Thyroid gland (tissue), 4 donors: ENCODE data around the gene DPYD. TPM values are rescaled to one million over a fixed set of nuclear protein-coding genes. Genes with fewer than 3 reads are reported as not detected.

Experiments
- DNase-seq, 2 donors: peaks; one replicate each; pipeline ENCODE4 v3.0.0-alpha.2; 2019
- H3K27ac ChIP-seq, 3 donors: fragments of 200-600 bp; sonication (generic); 1 replicate in 2 of 3; 2 replicates in 1 of 3; pipeline ENCODE4 v1.5.1; 2016 to 2019; ENCODE audit warnings: mild to moderate bottlenecking in 1 of 3, moderate library complexity in 1 of 3
- H3K27me3 ChIP-seq: fragments of 200-600 bp; sonication (generic); one replicate; pipeline ENCODE4 v1.5.1; 2019
- H3K36me3 ChIP-seq, 2 donors: fragments of 200-600 bp; sonication (generic); one replicate each; pipeline ENCODE4 v1.5.1; 2016 to 2019
- H3K4me1 ChIP-seq, 2 donors: fragments of 200-600 bp; sonication (generic); one replicate each; pipeline ENCODE4 v1.5.1; 2017 to 2019
- H3K4me3 ChIP-seq, 3 donors: fragments of 200-600 bp; sonication (generic); replicated peaks in 1 of 3; 1 replicate in 2 of 3; 2 replicates in 1 of 3; pipeline ENCODE4 v1.5.1; 2016; ENCODE audit warnings: mild to moderate bottlenecking in 1 of 3
- H3K9me3 ChIP-seq: fragments of 200-600 bp; sonication (generic); one replicate; pipeline ENCODE4 v1.5.1; 2017
- POLR2A ChIP-seq, 2 donors: fragments of 450-650 bp; IDR thresholded peaks; one replicate each; pipeline ENCODE4 v1.6.1; 2017; ENCODE audit warnings: antibody characterized with exemption in 2 of 2, mild to moderate bottlenecking in 2 of 2, moderate library complexity in 1 of 2
- WGBS, 2 donors: methylation state at CpG; one replicate each; pipeline ENCODE4 v1.1.5; 2017; 5-methylcytosine and 5-hydroxymethylcytosine counted together
- intact Hi-C: fragments of 100-400 bp; cut with DNase I; formaldehyde crosslinking; loops from one replicate; pipeline ENCODE4 v1.15.1; 2023
- total RNA-seq, 4 donors: library from RNA; depleted of rRNA; stranded (reverse); fragments of >200 nt; gene quantifications; one replicate each; pipeline ENCODE4 v1.2.3, GENCODE V29; 2016
- TF ChIP-seq, protein P1 (sequence below), 6 experiments: fragments of 200-600 bp in 3 of 6; fragments of 450-650 bp in 3 of 6; sonication (generic) in 3 of 6; IDR thresholded peaks; one replicate each; pipeline ENCODE4 v1.5.1; 2016 to 2019; ENCODE audit warnings: antibody characterized with exemption in 6 of 6, mild to moderate bottlenecking in 2 of 6, inconsistent platforms in 1 of 6, moderate library complexity in 1 of 6

The DPYD gene
- total RNA-seq, 4 donors from 2014 or later = 27.3 to 54.0 (median 39.5) TPM

DNA sequence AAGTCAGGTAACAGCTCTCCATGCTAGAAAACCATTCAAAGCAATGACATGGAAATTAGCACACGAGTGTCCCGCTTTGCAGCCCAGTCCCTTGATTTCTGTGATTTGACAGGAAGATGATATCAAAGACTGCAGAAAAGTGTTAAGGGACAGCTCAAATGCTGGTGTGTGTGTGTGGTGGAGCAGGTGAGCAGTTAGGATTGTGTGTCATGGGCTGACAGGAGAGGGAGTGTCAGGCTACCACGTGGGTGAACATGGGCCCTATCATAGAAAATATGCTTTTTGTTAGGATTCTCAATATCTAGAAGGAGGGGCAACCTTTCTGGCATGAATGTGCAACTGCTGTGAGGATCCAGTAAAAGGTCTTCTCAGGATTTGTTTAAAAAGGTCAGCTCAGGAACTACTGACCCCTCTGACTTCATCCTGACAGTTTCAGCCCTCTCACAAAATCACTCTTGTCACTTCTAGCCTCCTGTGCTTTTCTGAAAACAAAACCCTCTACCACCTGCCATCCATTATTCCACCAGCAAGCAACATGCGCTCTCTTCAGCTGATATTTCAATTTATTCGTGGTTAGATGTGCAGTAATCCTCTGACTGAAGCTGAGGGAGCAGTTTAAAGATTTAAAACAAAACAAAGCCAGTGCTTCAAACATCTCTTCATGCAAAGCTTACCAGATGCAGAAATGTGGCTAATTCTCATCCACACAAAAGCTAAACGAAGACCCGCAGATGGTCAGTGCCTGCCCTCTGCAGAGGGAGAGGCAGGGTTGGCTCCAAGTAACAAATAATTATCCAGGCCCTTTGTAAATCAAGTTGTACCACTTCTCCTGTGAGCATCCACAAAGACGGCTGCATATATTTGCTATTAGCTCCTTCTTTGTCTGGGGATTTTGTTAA lies 801.3 kb downstream of the DPYD start:
- Histone ChIP-seq H3K27ac (no peak overlapping the region), H3K27me3 (no peaks in the 10 kb centered on the region), H3K36me3 (no peaks in the 10 kb centered on the region), H3K9me3 (no peaks in the 10 kb centered on the region), H3K4me1 (no peaks in the 10 kb centered on the region), H3K4me3 (no peak overlapping the region)
- TF ChIP-seq, protein P1, sequence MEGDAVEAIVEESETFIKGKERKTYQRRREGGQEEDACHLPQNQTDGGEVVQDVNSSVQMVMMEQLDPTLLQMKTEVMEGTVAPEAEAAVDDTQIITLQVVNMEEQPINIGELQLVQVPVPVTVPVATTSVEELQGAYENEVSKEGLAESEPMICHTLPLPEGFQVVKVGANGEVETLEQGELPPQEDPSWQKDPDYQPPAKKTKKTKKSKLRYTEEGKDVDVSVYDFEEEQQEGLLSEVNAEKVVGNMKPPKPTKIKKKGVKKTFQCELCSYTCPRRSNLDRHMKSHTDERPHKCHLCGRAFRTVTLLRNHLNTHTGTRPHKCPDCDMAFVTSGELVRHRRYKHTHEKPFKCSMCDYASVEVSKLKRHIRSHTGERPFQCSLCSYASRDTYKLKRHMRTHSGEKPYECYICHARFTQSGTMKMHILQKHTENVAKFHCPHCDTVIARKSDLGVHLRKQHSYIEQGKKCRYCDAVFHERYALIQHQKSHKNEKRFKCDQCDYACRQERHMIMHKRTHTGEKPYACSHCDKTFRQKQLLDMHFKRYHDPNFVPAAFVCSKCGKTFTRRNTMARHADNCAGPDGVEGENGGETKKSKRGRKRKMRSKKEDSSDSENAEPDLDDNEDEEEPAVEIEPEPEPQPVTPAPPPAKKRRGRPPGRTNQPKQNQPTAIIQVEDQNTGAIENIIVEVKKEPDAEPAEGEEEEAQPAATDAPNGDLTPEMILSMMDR (IDR thresholded peaks at IDR 0.05) = no peak
- WGBS, 2 donors = 74 to 78% methylated on average over 8 of the region's 8 CpGs
- no peak for DNase-seq
- intact Hi-C loops = no loop called here

DNA sequence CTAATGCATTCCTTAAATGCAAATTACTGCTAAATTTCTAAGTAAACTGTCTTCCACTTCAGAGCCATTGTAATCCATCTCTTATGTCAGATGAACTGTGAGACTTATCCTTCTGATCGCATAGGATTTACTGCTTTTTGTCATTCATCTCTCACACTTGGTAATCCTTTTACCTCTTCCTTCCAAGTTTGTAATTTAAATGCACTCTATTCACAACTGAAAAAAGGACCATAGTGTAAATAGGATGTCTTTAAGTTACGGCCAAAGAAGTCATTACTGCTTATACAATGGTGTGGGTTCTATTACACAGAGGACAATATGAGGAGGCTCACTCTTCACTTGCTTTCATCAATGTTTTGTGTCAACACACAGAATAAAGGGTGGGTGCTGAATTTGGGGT lies 806.0 kb downstream of the DPYD start:
- no peaks in the 10 kb centered on the region for H3K9me3 ChIP-seq
- DNase-seq = no peak
- no peaks in the 10 kb centered on the region for H3K4me1 ChIP-seq
- no peak overlapping the region for H3K27ac ChIP-seq
- TF ChIP-seq, protein P1 (IDR thresholded peaks at IDR 0.05) = no peak
- TF ChIP-seq POLR2A (IDR thresholded peaks at IDR 0.05) = no peak
- intact Hi-C loops = no loop called here
- H3K36me3 ChIP-seq = no peaks in the 10 kb centered on the region
- WGBS, 2 donors = 85 to 87% methylated on average over 2 of the region's 2 CpGs
- H3K4me3 ChIP-seq = no peak overlapping the region
- H3K27me3 ChIP-seq = no peaks in the 10 kb centered on the region

DNA sequence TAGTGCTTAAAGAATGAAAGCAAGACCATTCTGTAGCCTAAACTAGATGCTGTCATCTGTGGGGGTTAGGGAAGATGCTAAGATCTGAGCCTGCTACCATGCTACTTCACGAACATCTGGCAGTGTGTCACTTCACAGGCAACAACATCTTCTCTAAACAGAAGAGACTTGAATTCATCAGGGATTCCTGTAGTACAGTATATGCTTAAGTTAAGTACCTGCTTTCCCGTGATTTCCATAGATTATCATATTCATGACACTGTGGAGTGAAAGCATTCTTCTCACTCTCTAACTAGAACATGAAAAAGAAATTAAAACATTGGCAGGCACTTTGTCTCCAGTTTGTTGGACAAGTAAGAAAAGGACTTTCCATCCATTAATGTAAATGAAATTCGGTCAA lies 808.4 kb downstream of the DPYD start:
- no peaks in the 10 kb centered on the region for H3K4me1 ChIP-seq
- TF ChIP-seq, protein P1 (IDR thresholded peaks at IDR 0.05) = no peak
- no peak for TF ChIP-seq POLR2A (IDR thresholded peaks at IDR 0.05)
- H3K36me3 ChIP-seq = no peaks in the 10 kb centered on the region
- no peak overlapping the region for H3K4me3 ChIP-seq
- no peaks in the 10 kb centered on the region for H3K27me3 ChIP-seq
- H3K9me3 ChIP-seq = no peaks in the 10 kb centered on the region
- WGBS, 2 donors = 81 to 83% methylated on average over 3 of the region's 3 CpGs
- DNase-seq = no peak
- no peak overlapping the region for H3K27ac ChIP-seq
- intact Hi-C loops = no loop called here

DNA sequence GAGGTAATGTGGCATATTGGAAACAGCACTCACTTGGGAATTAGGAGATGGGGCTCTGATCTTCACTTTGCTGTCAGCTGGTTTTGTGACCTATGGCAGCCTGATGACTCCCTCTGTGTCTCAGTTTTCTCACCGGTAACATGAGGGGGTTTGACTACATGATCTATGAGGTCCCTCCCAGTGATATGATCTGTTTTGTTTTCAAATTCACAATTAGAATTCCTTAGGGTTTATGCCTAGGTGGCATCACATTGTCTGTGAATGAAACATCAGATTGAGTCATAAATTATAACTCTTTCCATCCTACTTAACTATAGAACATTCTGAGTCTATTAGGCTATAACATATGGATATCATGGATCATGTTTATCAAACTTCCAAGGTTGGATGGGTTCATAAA lies 812.7 kb downstream of the DPYD start:
- Histone ChIP-seq H3K4me3 (no peak overlapping the region), H3K36me3 (no peaks in the 10 kb centered on the region), H3K4me1 (no peaks in the 10 kb centered on the region), H3K9me3 (no peaks in the 10 kb centered on the region), H3K27me3 (no peaks in the 10 kb centered on the region), H3K27ac (no peak overlapping the region)
- no peak for DNase-seq
- TF ChIP-seq POLR2A (IDR thresholded peaks at IDR 0.05) = no peak
- TF ChIP-seq, protein P1 (IDR thresholded peaks at IDR 0.05) = no peak
- 70 to 83% methylated on average over 1 of the region's 1 CpG for WGBS, 2 donors
- intact Hi-C loops = no loop called here

DNA sequence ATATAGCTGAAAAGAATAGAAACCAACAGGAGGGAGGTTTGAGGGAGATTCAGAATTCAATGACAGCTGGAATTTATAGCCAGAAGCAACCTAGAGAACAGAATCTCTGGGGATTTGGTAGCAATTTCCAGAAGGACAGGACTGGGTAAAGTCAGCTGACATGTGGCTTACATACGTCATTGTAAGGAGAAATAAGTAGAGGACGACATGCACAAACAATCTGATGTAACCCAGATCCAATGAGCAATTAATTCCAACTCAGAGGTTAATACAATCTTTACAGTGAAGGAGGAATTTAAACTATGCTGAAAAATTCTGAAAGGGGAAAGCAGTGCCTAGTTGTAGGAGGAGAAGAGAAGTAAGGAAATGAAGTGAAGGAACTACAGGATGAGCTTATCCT lies 815.3 kb downstream of the DPYD start:
- intact Hi-C loops = no loop called here
- H3K4me1 ChIP-seq = no peaks in the 10 kb centered on the region
- H3K4me3 ChIP-seq = no peak overlapping the region
- H3K27me3 ChIP-seq = no peaks in the 10 kb centered on the region
- no peak for DNase-seq
- 82 to 92% methylated on average over 2 of the region's 2 CpGs for WGBS, 2 donors
- H3K9me3 ChIP-seq = no peaks in the 10 kb centered on the region
- H3K27ac ChIP-seq = no peak overlapping the region
- no peaks in the 10 kb centered on the region for H3K36me3 ChIP-seq
- no peak for TF ChIP-seq POLR2A (IDR thresholded peaks at IDR 0.05)
- TF ChIP-seq, protein P1 (IDR thresholded peaks at IDR 0.05) = no peak
